H9 (cell line): ENCODE measurements around the gene CCDC92. TPM values are rescaled to one million over a fixed set of nuclear protein-coding genes. Genes with fewer than 3 reads are reported as not detected.

Experiments used
- DNase-seq: peaks from one replicate; pipeline ENCODE4 v3.0.0-alpha.2; 2017
- H2AFZ ChIP-seq: one replicate; pipeline ENCODE4 v1.6.1; 2013; ENCODE audit warnings: mild to moderate bottlenecking, low read length, control low read depth, moderate library complexity
- H2AK5ac ChIP-seq: 2 replicates; pipeline ENCODE4 v1.6.1; 2013; ENCODE audit warnings: low read length, control low read depth, mixed read lengths; ENCODE audit not compliant: insufficient read length
- H2BK120ac ChIP-seq: one replicate; pipeline ENCODE4 v1.6.1; 2013; ENCODE audit warnings: low read depth, mild to moderate bottlenecking, low read length, control low read depth, inconsistent platforms; ENCODE audit not compliant: poor library complexity, severe bottlenecking
- H2BK12ac ChIP-seq: 2 replicates; pipeline ENCODE4 v1.6.1; 2013; ENCODE audit warnings: low read length, control low read depth, mixed read lengths, low read depth; ENCODE audit not compliant: insufficient read length
- H2BK15ac ChIP-seq: 2 replicates; pipeline ENCODE4 v1.6.1; 2013; ENCODE audit warnings: low read depth, low read length, control low read depth
- H2BK20ac ChIP-seq: one replicate; pipeline ENCODE4 v1.6.1; 2013; ENCODE audit warnings: low read depth, mild to moderate bottlenecking, low read length, control low read depth, inconsistent platforms; ENCODE audit not compliant: poor library complexity, severe bottlenecking
- H2BK5ac ChIP-seq: 2 replicates; pipeline ENCODE4 v1.6.1; 2013; ENCODE audit warnings: low read length, control low read depth, mixed read lengths; ENCODE audit not compliant: insufficient read length
- H3K14ac ChIP-seq: 2 replicates; pipeline ENCODE4 v1.6.1; 2013; ENCODE audit warnings: low read length, control low read depth; ENCODE audit not compliant: insufficient read depth
- H3K18ac ChIP-seq: 2 replicates; pipeline ENCODE4 v1.6.1; 2013; ENCODE audit warnings: low read depth, mild to moderate bottlenecking, mixed read lengths, low read length, control low read depth; ENCODE audit not compliant: insufficient read length
- H3K23ac ChIP-seq: 2 replicates; pipeline ENCODE4 v1.6.1; 2013; ENCODE audit warnings: low read length, control low read depth, mixed read lengths, low read depth; ENCODE audit not compliant: insufficient read length
- H3K23me2 ChIP-seq: 2 replicates; pipeline ENCODE4 v1.6.1; 2013; ENCODE audit warnings: low read depth, mild to moderate bottlenecking, mixed read lengths, low read length, control low read depth; ENCODE audit not compliant: insufficient read length, poor library complexity, severe bottlenecking
- H3K27ac ChIP-seq: 2 replicates; pipeline ENCODE4 v1.5.1; 2013; ENCODE audit warnings: low read length, control low read depth, mixed read lengths, low read depth; ENCODE audit not compliant: insufficient read length
- H3K27me3 ChIP-seq: 2 replicates; pipeline ENCODE4 v1.6.1; 2013; ENCODE audit warnings: low read length, control low read depth, inconsistent platforms; ENCODE audit not compliant: insufficient read depth
- H3K4ac ChIP-seq: 2 replicates; pipeline ENCODE4 v1.6.1; 2013; ENCODE audit warnings: low read depth, mild to moderate bottlenecking, control low read depth, inconsistent platforms, low read length, moderate library complexity
- H3K4me1 ChIP-seq: 2 replicates; pipeline ENCODE4 v1.6.1; 2013; ENCODE audit warnings: low read length, control low read depth, inconsistent platforms; ENCODE audit not compliant: insufficient read depth
- H3K4me2 ChIP-seq: 2 replicates; pipeline ENCODE4 v1.6.1; 2013; ENCODE audit warnings: low read length, control low read depth, mixed read lengths; ENCODE audit not compliant: insufficient read length, insufficient read depth
- H3K56ac ChIP-seq: 2 replicates; pipeline ENCODE4 v1.6.1; 2013; ENCODE audit warnings: low read depth, mild to moderate bottlenecking, mixed read lengths, low read length, control low read depth; ENCODE audit not compliant: insufficient read length
- H3K79me1 ChIP-seq: 2 replicates; pipeline ENCODE4 v1.6.1; 2013; ENCODE audit warnings: low read depth, mild to moderate bottlenecking, moderate library complexity, low read length, control low read depth, inconsistent platforms; ENCODE audit not compliant: insufficient read depth, poor library complexity, severe bottlenecking
- H3K79me2 ChIP-seq: 2 replicates; pipeline ENCODE4 v1.6.1; 2013; ENCODE audit warnings: low read length, control low read depth, inconsistent platforms; ENCODE audit not compliant: insufficient read depth
- H3K9ac ChIP-seq: 2 replicates; pipeline ENCODE4 v1.6.1; 2013; ENCODE audit warnings: low read length, control low read depth, mixed read lengths; ENCODE audit not compliant: insufficient read length; ENCODE audit errors: extremely low read depth
- H3K9me3 ChIP-seq: one replicate; pipeline ENCODE4 v1.6.1; 2013; ENCODE audit warnings: low read depth, low read length, inconsistent platforms; ENCODE audit not compliant: control insufficient read depth
- H3T11ph ChIP-seq: one replicate; pipeline ENCODE4 v1.6.1; 2013; ENCODE audit warnings: mild to moderate bottlenecking, low read length, control low read depth, inconsistent platforms
- H4K20me1 ChIP-seq: one replicate; pipeline ENCODE4 v1.6.1; 2013; ENCODE audit not compliant: control insufficient read depth, insufficient read length, insufficient read depth
- H4K5ac ChIP-seq: 2 replicates; pipeline ENCODE4 v1.6.1; 2013; ENCODE audit warnings: low read depth, mild to moderate bottlenecking, mixed read lengths, low read length, control low read depth; ENCODE audit not compliant: insufficient read length
- H4K8ac ChIP-seq: replicated peaks from 2 replicates; pipeline ENCODE4 v1.6.1; 2013; ENCODE audit warnings: low read length, control low read depth, mixed read lengths, low read depth; ENCODE audit not compliant: insufficient read length
- H4K91ac ChIP-seq: 2 replicates; pipeline ENCODE4 v1.6.1; 2013; ENCODE audit warnings: low read depth, mild to moderate bottlenecking, moderate library complexity, mixed read lengths, low read length, control low read depth; ENCODE audit not compliant: insufficient read length
- H3K27ac Mint-ChIP-seq, 3 experiments: 2 replicates in 2 of 3; 3 replicates in 1 of 3; pipeline ENCODE4 v1.8.0; 2020 to 2021; ENCODE audit warnings: mixed read lengths in 3 of 3, mild to moderate bottlenecking in 1 of 3, moderate library complexity in 1 of 3
- H3K27me3 Mint-ChIP-seq: 2 replicates; pipeline ENCODE4 v1.8.0; 2021; ENCODE audit warnings: low read depth, mild to moderate bottlenecking, moderate library complexity, mixed read lengths
- H3K36me3 Mint-ChIP-seq, 3 experiments: 2 replicates in 2 of 3; 3 replicates in 1 of 3; pipeline ENCODE4 v1.8.0; 2020 to 2021; ENCODE audit warnings: low read depth in 3 of 3, mixed read lengths in 3 of 3; ENCODE audit not compliant: insufficient read depth in 1 of 3
- H3K4me1 Mint-ChIP-seq, 2 experiments: 2 replicates each; pipeline ENCODE4 v1.8.0; 2020; ENCODE audit warnings: mixed read lengths in 2 of 2
- H3K4me3 Mint-ChIP-seq, 2 experiments: 2 replicates in 1 of 2; 3 replicates in 1 of 2; pipeline ENCODE4 v1.8.0; 2020 to 2021; ENCODE audit warnings: mild to moderate bottlenecking in 2 of 2, mixed read lengths in 2 of 2, moderate library complexity in 1 of 2
- H3K9me3 Mint-ChIP-seq, 2 experiments: 2 replicates in 1 of 2; 3 replicates in 1 of 2; pipeline ENCODE4 v1.8.0; 2020; ENCODE audit warnings: mild to moderate bottlenecking in 2 of 2, mixed read lengths in 2 of 2, moderate library complexity in 1 of 2
- WGBS: extraction: QIAGEN DNeasy Blood & Tissue Kit; methylation state at CpG from one replicate; pipeline ENCODE4 v1.1.7; 2013; ENCODE audit warnings: missing lambda C conversion rate, low lambda C conversion rate, mixed read lengths; ENCODE audit not compliant: insufficient read length; ENCODE audit errors: extremely low coverage; 5-methylcytosine and 5-hydroxymethylcytosine counted together
- total RNA-seq: library from RNA; stranded (reverse); gene quantifications from 2 replicates; pipeline ENCODE4 v1.2.1, GENCODE V29; 2021
- TF ChIP-seq, protein P1 (sequence below): fragments of 200-600 bp; sonication (generic); conservative IDR thresholded peaks from 3 replicates; pipeline ENCODE4 v1.8.0; 2021; ENCODE audit warnings: antibody characterized with exemption, mild to moderate bottlenecking

The CCDC92 gene
- total RNA-seq, 1 experiment from 2014 or later: 1.3 TPM

DNA sequence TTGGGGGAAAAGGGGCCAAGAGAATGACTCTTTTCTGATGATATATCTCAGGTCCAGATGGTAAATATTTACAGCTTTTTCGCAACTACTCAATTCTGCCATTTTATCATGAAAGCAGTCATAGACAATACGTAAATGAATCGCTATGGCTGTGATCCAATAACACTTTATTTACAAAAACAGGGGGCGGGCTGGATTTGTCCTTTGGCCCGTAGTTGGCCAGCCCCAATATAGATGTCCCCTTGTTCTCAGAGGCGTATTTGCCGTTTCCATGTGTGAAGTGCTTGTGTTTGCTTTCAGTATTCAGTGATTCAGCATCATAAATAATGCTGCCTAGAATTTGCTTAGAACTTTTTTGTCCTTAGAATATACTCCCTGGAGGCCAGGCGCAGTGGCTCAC is 77.2 kb downstream of the CCDC92 start:
- Histone ChIP-seq H3K4ac (no peak overlapping the region), H3K9me3 (no peaks in the 10 kb centered on the region), H3K56ac (no peak overlapping the region), H2BK5ac (no peak overlapping the region), H4K5ac (no peak overlapping the region), H2BK120ac (no peak overlapping the region), H3K79me2 (no peaks in the 10 kb centered on the region), H2AK5ac (no peak overlapping the region), H2BK20ac (no peak overlapping the region), H3K27me3 (no peaks in the 10 kb centered on the region), H3K23me2 (no peaks in the 10 kb centered on the region), H3K79me1 (no peaks in the 10 kb centered on the region), H3T11ph (no peak overlapping the region), H4K20me1 (no peaks in the 10 kb centered on the region), H3K27ac (no peak overlapping the region), H2BK15ac (no peak overlapping the region), H3K4me1 (no peaks in the 10 kb centered on the region), H3K9ac (no peak overlapping the region), H3K14ac (no peak overlapping the region), H4K8ac (no peak overlapping the region), H2BK12ac (no peak overlapping the region), H3K23ac (no peak overlapping the region), H3K18ac (no peak overlapping the region), H4K91ac (no peak overlapping the region), H2AFZ (no peak overlapping the region), H3K4me2 (no peak overlapping the region)
- TF ChIP-seq, protein P1, sequence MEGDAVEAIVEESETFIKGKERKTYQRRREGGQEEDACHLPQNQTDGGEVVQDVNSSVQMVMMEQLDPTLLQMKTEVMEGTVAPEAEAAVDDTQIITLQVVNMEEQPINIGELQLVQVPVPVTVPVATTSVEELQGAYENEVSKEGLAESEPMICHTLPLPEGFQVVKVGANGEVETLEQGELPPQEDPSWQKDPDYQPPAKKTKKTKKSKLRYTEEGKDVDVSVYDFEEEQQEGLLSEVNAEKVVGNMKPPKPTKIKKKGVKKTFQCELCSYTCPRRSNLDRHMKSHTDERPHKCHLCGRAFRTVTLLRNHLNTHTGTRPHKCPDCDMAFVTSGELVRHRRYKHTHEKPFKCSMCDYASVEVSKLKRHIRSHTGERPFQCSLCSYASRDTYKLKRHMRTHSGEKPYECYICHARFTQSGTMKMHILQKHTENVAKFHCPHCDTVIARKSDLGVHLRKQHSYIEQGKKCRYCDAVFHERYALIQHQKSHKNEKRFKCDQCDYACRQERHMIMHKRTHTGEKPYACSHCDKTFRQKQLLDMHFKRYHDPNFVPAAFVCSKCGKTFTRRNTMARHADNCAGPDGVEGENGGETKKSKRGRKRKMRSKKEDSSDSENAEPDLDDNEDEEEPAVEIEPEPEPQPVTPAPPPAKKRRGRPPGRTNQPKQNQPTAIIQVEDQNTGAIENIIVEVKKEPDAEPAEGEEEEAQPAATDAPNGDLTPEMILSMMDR: no peak
- peaks cover 0 to 4% (median 0%) of the 10 kb centered on the region in 3 experiments; a peak in 3 of 7 replicates for H3K36me3 Mint-ChIP-seq
- WGBS: no CpG with 5 or more reads among the region's 8 CpGs
- DNase-seq: no peak
- H3K9me3 Mint-ChIP-seq: peaks cover 0 to 6% of the 10 kb centered on the region in 2 experiments; a peak in 2 of 5 replicates
- peaks cover 17% of the 10 kb centered on the region in 2 experiments for H3K4me1 Mint-ChIP-seq
- H3K27me3 Mint-ChIP-seq: peaks cover 79% of the 10 kb centered on the region
- H3K27ac Mint-ChIP-seq: no peak overlapping the region
- no peak overlapping the region for H3K4me3 Mint-ChIP-seq
